H1 (cell line): ENCODE measurements around the gene MAML3. TPM values are rescaled to one million over a fixed set of nuclear protein-coding genes. Genes with fewer than 3 reads are reported as not detected.

Experiments used
- ATF3 ChIP-seq: IDR thresholded peaks from 2 replicates; pipeline ENCODE4 v1.6.1; 2011; ENCODE audit warnings: low read depth, mild to moderate bottlenecking, low read length; ENCODE audit not compliant: insufficient read depth
- NRF1 ChIP-seq: IDR thresholded peaks from 2 replicates; pipeline ENCODE4 v1.6.1; 2011; ENCODE audit warnings: mild to moderate bottlenecking, low read depth, low read length, improper control_type of control experiment
- polyA plus RNA-seq, 7 experiments: library from polyadenylated mRNA; depleted of rRNA in 3 of 7; stranded (reverse) in 5 of 7; unstranded in 2 of 7; fragments of >200 nt in 5 of 7; fragments of 200-250 nt in 2 of 7; gene quantifications; 1 replicate in 5 of 7; 2 replicates in 1 of 7; 4 replicates in 1 of 7; pipeline versions ENCODE4 v1.2.1 to v1.2.3, GENCODE V29; 2011 to 2013; ENCODE audit warnings: missing spikeins in 2 of 7, mixed read lengths in 2 of 7
- total RNA-seq: library from RNA; stranded (reverse); fragmentation: NEBNext Ultra II Directional; extraction: Animal tissue kit (Norgen Biotek cat#: 25700); gene quantifications from 2 replicates; pipeline ENCODE4 v1.2.1, GENCODE V29; 2021

The MAML3 gene
- total and polyA plus RNA-seq, 2 of the 8 experiments (the other 6 are each of a cell fraction or from before 2014, with no cell fraction given) = 2.1 to 5.7 TPM

GRCh38 chr4:140150636-140150885 lies 3.4 kb downstream of the MAML3 start (continued):
- TF ChIP-seq ATF3 (no peak), NRF1 (no peak)
